ENCODE data around the gene COBL. TPM values are rescaled to one million over a fixed set of nuclear protein-coding genes. Genes with fewer than 3 reads are reported as not detected.

The COBL gene
- total RNA-seq, 1 donor from 2014 or later = 53.2 TPM

- H3K9ac ChIP-seq (ENCODE audit: low read depth in 1 of 3, low read length in 3 of 3) = no peak overlapping the region
- no peaks in the 10 kb centered on the region for H3K9me3 ChIP-seq (ENCODE audit: control insufficient read depth in 3 of 3, low read length in 3 of 3)
- no peak overlapping the region for H3K27ac ChIP-seq (ENCODE audit: low read depth, low read length)
- no peak overlapping the region for H3K4me3 ChIP-seq (ENCODE audit: low read length in 3 of 3)
- no peaks in the 10 kb centered on the region for H3K36me3 ChIP-seq (ENCODE audit: control insufficient read depth in 3 of 3, insufficient read depth in 3 of 3, low read length in 3 of 3)
- no peaks in the 10 kb centered on the region for H3K27me3 ChIP-seq (ENCODE audit: control insufficient read depth in 3 of 3, insufficient read depth in 3 of 3, low read length in 3 of 3)
- peaks cover 0 to 10% (median 7%) of the 10 kb centered on the region in 3 donors for H3K4me1 ChIP-seq (ENCODE audit: control insufficient read depth in 3 of 3, insufficient read depth in 3 of 3, low read length in 3 of 3)
Observed at GRCh38 chr7:51121931-51122425, 194.6 kb downstream of the COBL start.

GRCh38 chr7:51121036-51121790 lies 195.4 kb downstream of the COBL start:
- H3K27ac ChIP-seq (ENCODE audit: low read depth, low read length) = no peak overlapping the region
- H3K9me3 ChIP-seq (ENCODE audit: control insufficient read depth in 3 of 3, low read length in 3 of 3) = no peaks in the 10 kb centered on the region
- H3K4me3 ChIP-seq (ENCODE audit: low read length in 3 of 3) = no peak overlapping the region
- H3K36me3 ChIP-seq (ENCODE audit: control insufficient read depth in 3 of 3, insufficient read depth in 3 of 3, low read length in 3 of 3) = no peaks in the 10 kb centered on the region
- H3K27me3 ChIP-seq (ENCODE audit: control insufficient read depth in 3 of 3, insufficient read depth in 3 of 3, low read length in 3 of 3) = no peaks in the 10 kb centered on the region
- no peak overlapping the region for H3K9ac ChIP-seq (ENCODE audit: low read depth in 1 of 3, low read length in 3 of 3)
- peaks cover 0 to 10% (median 7%) of the 10 kb centered on the region in 3 donors for H3K4me1 ChIP-seq (ENCODE audit: control insufficient read depth in 3 of 3, insufficient read depth in 3 of 3, low read length in 3 of 3)

GRCh38 chr7:51118628-51119027 lies 198.0 kb downstream of the COBL start:
- Histone ChIP-seq H3K4me1 (ENCODE audit: control insufficient read depth in 3 of 3, insufficient read depth in 3 of 3, low read length in 3 of 3) (peaks cover 0 to 5% (median under 1%) of the 10 kb centered on the region in 3 donors), H3K27ac (ENCODE audit: low read depth, low read length) (no peak overlapping the region), H3K36me3 (ENCODE audit: control insufficient read depth in 3 of 3, insufficient read depth in 3 of 3, low read length in 3 of 3) (no peaks in the 10 kb centered on the region), H3K4me3 (ENCODE audit: low read length in 3 of 3) (no peak overlapping the region), H3K27me3 (ENCODE audit: control insufficient read depth in 3 of 3, insufficient read depth in 3 of 3, low read length in 3 of 3) (no peaks in the 10 kb centered on the region), H3K9ac (ENCODE audit: low read depth in 1 of 3, low read length in 3 of 3) (no peak overlapping the region), H3K9me3 (ENCODE audit: control insufficient read depth in 3 of 3, low read length in 3 of 3) (no peaks in the 10 kb centered on the region)

- no peak overlapping the region for H3K9ac ChIP-seq (ENCODE audit: low read depth in 1 of 3, low read length in 3 of 3)
- no peaks in the 10 kb centered on the region for H3K9me3 ChIP-seq (ENCODE audit: control insufficient read depth in 3 of 3, low read length in 3 of 3)
- no peaks in the 10 kb centered on the region for H3K27me3 ChIP-seq (ENCODE audit: control insufficient read depth in 3 of 3, insufficient read depth in 3 of 3, low read length in 3 of 3)
- H3K4me3 ChIP-seq (ENCODE audit: low read length in 3 of 3) = no peak overlapping the region
- H3K36me3 ChIP-seq (ENCODE audit: control insufficient read depth in 3 of 3, insufficient read depth in 3 of 3, low read length in 3 of 3) = no peaks in the 10 kb centered on the region
- no peak overlapping the region for H3K27ac ChIP-seq (ENCODE audit: low read depth, low read length)
- H3K4me1 ChIP-seq (ENCODE audit: control insufficient read depth in 3 of 3, insufficient read depth in 3 of 3, low read length in 3 of 3) = no peaks in the 10 kb centered on the region
Observed at GRCh38 chr7:51114501-51114900, 202.1 kb downstream of the COBL start.

GRCh38 chr7:51113962-51114361 lies 202.6 kb downstream of the COBL start:
- Histone ChIP-seq H3K9me3 (ENCODE audit: control insufficient read depth in 3 of 3, low read length in 3 of 3) (no peaks in the 10 kb centered on the region), H3K4me3 (ENCODE audit: low read length in 3 of 3) (no peak overlapping the region), H3K4me1 (ENCODE audit: control insufficient read depth in 3 of 3, insufficient read depth in 3 of 3, low read length in 3 of 3) (no peaks in the 10 kb centered on the region), H3K36me3 (ENCODE audit: control insufficient read depth in 3 of 3, insufficient read depth in 3 of 3, low read length in 3 of 3) (no peaks in the 10 kb centered on the region), H3K27me3 (ENCODE audit: control insufficient read depth in 3 of 3, insufficient read depth in 3 of 3, low read length in 3 of 3) (no peaks in the 10 kb centered on the region), H3K9ac (ENCODE audit: low read depth in 1 of 3, low read length in 3 of 3) (no peak overlapping the region), H3K27ac (ENCODE audit: low read depth, low read length) (no peak overlapping the region)

- H3K27me3 ChIP-seq (ENCODE audit: control insufficient read depth in 3 of 3, insufficient read depth in 3 of 3, low read length in 3 of 3) = no peaks in the 10 kb centered on the region
- no peaks in the 10 kb centered on the region for H3K4me1 ChIP-seq (ENCODE audit: control insufficient read depth in 3 of 3, insufficient read depth in 3 of 3, low read length in 3 of 3)
- no peaks in the 10 kb centered on the region for H3K36me3 ChIP-seq (ENCODE audit: control insufficient read depth in 3 of 3, insufficient read depth in 3 of 3, low read length in 3 of 3)
- no peak overlapping the region for H3K9ac ChIP-seq (ENCODE audit: low read depth in 1 of 3, low read length in 3 of 3)
- H3K27ac ChIP-seq (ENCODE audit: low read depth, low read length) = no peak overlapping the region
- no peak overlapping the region for H3K4me3 ChIP-seq (ENCODE audit: low read length in 3 of 3)
- H3K9me3 ChIP-seq (ENCODE audit: control insufficient read depth in 3 of 3, low read length in 3 of 3) = no peaks in the 10 kb centered on the region
Observed at GRCh38 chr7:51113560-51113959, 203.0 kb downstream of the COBL start.

GRCh38 chr7:51111241-51111940 lies 205.2 kb downstream of the COBL start:
- Histone ChIP-seq H3K9me3 (ENCODE audit: control insufficient read depth in 3 of 3, low read length in 3 of 3) (no peaks in the 10 kb centered on the region), H3K27me3 (ENCODE audit: control insufficient read depth in 3 of 3, insufficient read depth in 3 of 3, low read length in 3 of 3) (no peaks in the 10 kb centered on the region), H3K4me1 (ENCODE audit: control insufficient read depth in 3 of 3, insufficient read depth in 3 of 3, low read length in 3 of 3) (no peaks in the 10 kb centered on the region), H3K27ac (ENCODE audit: low read depth, low read length) (no peak overlapping the region), H3K9ac (ENCODE audit: low read depth in 1 of 3, low read length in 3 of 3) (no peak overlapping the region), H3K36me3 (ENCODE audit: control insufficient read depth in 3 of 3, insufficient read depth in 3 of 3, low read length in 3 of 3) (no peaks in the 10 kb centered on the region), H3K4me3 (ENCODE audit: low read length in 3 of 3) (no peak overlapping the region)

GRCh38 chr7:51108134-51108533 lies 208.5 kb downstream of the COBL start:
- no peak overlapping the region for H3K27ac ChIP-seq (ENCODE audit: low read depth, low read length)
- no peaks in the 10 kb centered on the region for H3K36me3 ChIP-seq (ENCODE audit: control insufficient read depth in 3 of 3, insufficient read depth in 3 of 3, low read length in 3 of 3)
- H3K4me3 ChIP-seq (ENCODE audit: low read length in 3 of 3) = no peak overlapping the region
- no peaks in the 10 kb centered on the region for H3K27me3 ChIP-seq (ENCODE audit: control insufficient read depth in 3 of 3, insufficient read depth in 3 of 3, low read length in 3 of 3)
- H3K9ac ChIP-seq (ENCODE audit: low read depth in 1 of 3, low read length in 3 of 3) = no peak overlapping the region
- H3K4me1 ChIP-seq (ENCODE audit: control insufficient read depth in 3 of 3, insufficient read depth in 3 of 3, low read length in 3 of 3) = no peaks in the 10 kb centered on the region
- no peaks in the 10 kb centered on the region for H3K9me3 ChIP-seq (ENCODE audit: control insufficient read depth in 3 of 3, low read length in 3 of 3)

- Histone ChIP-seq H3K36me3 (ENCODE audit: control insufficient read depth in 3 of 3, insufficient read depth in 3 of 3, low read length in 3 of 3) (no peaks in the 10 kb centered on the region), H3K27me3 (ENCODE audit: control insufficient read depth in 3 of 3, insufficient read depth in 3 of 3, low read length in 3 of 3) (no peaks in the 10 kb centered on the region), H3K4me1 (ENCODE audit: control insufficient read depth in 3 of 3, insufficient read depth in 3 of 3, low read length in 3 of 3) (no peaks in the 10 kb centered on the region), H3K9ac (ENCODE audit: low read depth in 1 of 3, low read length in 3 of 3) (no peak overlapping the region), H3K4me3 (ENCODE audit: low read length in 3 of 3) (no peak overlapping the region), H3K27ac (ENCODE audit: low read depth, low read length) (no peak overlapping the region), H3K9me3 (ENCODE audit: control insufficient read depth in 3 of 3, low read length in 3 of 3) (no peaks in the 10 kb centered on the region)
Observed at GRCh38 chr7:51104278-51104677, 212.3 kb downstream of the COBL start.

GRCh38 chr7:51103718-51104117 lies 212.9 kb downstream of the COBL start:
- H3K9ac ChIP-seq (ENCODE audit: low read depth in 1 of 3, low read length in 3 of 3) = no peak overlapping the region
- no peak overlapping the region for H3K27ac ChIP-seq (ENCODE audit: low read depth, low read length)
- no peaks in the 10 kb centered on the region for H3K9me3 ChIP-seq (ENCODE audit: control insufficient read depth in 3 of 3, low read length in 3 of 3)
- H3K4me3 ChIP-seq (ENCODE audit: low read length in 3 of 3) = no peak overlapping the region
- no peaks in the 10 kb centered on the region for H3K4me1 ChIP-seq (ENCODE audit: control insufficient read depth in 3 of 3, insufficient read depth in 3 of 3, low read length in 3 of 3)
- H3K27me3 ChIP-seq (ENCODE audit: control insufficient read depth in 3 of 3, insufficient read depth in 3 of 3, low read length in 3 of 3) = no peaks in the 10 kb centered on the region
- no peaks in the 10 kb centered on the region for H3K36me3 ChIP-seq (ENCODE audit: control insufficient read depth in 3 of 3, insufficient read depth in 3 of 3, low read length in 3 of 3)

Measured in skeletal muscle tissue (tissue), 4 donors.